Ectodermal cell (in vitro differentiated cells): ENCODE measurements around the gene TSPAN17.

ENCODE experiments used
- H3K27ac ChIP-seq: 2 replicates; pipeline ENCODE4 v1.7.0; 2013; ENCODE audit warnings: mild to moderate bottlenecking, low read depth, low read length; ENCODE audit not compliant: insufficient read depth, poor library complexity, severe bottlenecking
- H3K27me3 ChIP-seq: 2 replicates; pipeline ENCODE4 v1.7.0; 2013; ENCODE audit warnings: mild to moderate bottlenecking, low read length; ENCODE audit not compliant: insufficient read depth, control insufficient read depth, poor library complexity, severe bottlenecking
- H3K36me3 ChIP-seq: one replicate; pipeline ENCODE4 v1.7.0; 2013; ENCODE audit warnings: low read length; ENCODE audit not compliant: control insufficient read depth, insufficient read depth
- H3K4me1 ChIP-seq: one replicate; pipeline ENCODE4 v1.7.0; 2013; ENCODE audit warnings: low read length; ENCODE audit not compliant: control insufficient read depth, insufficient read depth
- H3K4me3 ChIP-seq: 2 replicates; pipeline ENCODE4 v1.7.0; 2013; ENCODE audit warnings: low read depth, low read length, control low read depth; ENCODE audit not compliant: insufficient read depth
- H3K9me3 ChIP-seq: 2 replicates; pipeline ENCODE4 v1.7.0; 2013; ENCODE audit warnings: mild to moderate bottlenecking, low read length, moderate library complexity; ENCODE audit not compliant: control insufficient read depth
- WGBS, 2 experiments: methylation state at CpG; one replicate each; pipeline ENCODE4 v1.1.7; 2013; ENCODE audit warnings: missing lambda C conversion rate in 2 of 2; 5-methylcytosine and 5-hydroxymethylcytosine counted together

Gene TSPAN17

GRCh38 chr5:176629853-176630680 is 17.2 kb upstream of the TSPAN17 start, which contains the start of the genes EIF4E1B and SNCB:
TSS of gene EIF4E1B (plus strand) at chr5:176630675. CDS start at chr5:176642788, 12,113 bp downstream.
TSS of gene SNCB (minus strand) at chr5:176630534. CDS start at chr5:176629654, 880 bp downstream.
- peaks cover 70% of the 10 kb centered on the region for H3K27me3 ChIP-seq
- 0% methylated on average over 94 of the region's 94 CpGs for WGBS, 2 experiments
- no peaks in the 10 kb centered on the region for H3K9me3 ChIP-seq
- peaks cover 28% of the 10 kb centered on the region for H3K4me1 ChIP-seq
- H3K36me3 ChIP-seq: no peaks in the 10 kb centered on the region
- no peak within 1 kb of the TSS for H3K27ac ChIP-seq
- peak within 1 kb of the TSS; percentile 44 for H3K4me3 ChIP-seq

- Histone ChIP-seq H3K36me3 (no peaks in the 10 kb centered on the region), H3K27ac (no peak overlapping the region), H3K27me3 (peaks cover 64% of the 10 kb centered on the region), H3K4me3 (peak overlapping the region; percentile 44), H3K9me3 (no peaks in the 10 kb centered on the region), H3K4me1 (peaks cover 28% of the 10 kb centered on the region)
- WGBS, 2 experiments: 11 to 12% methylated on average over 20 of the region's 20 CpGs
Measured at GRCh38 chr5:176630681-176631222, 16.5 kb upstream of the TSPAN17 start.

- WGBS, 2 experiments: 93% methylated on average over 7 of the region's 7 CpGs
- Histone ChIP-seq H3K27me3 (peaks cover 57% of the 10 kb centered on the region), H3K27ac (no peak overlapping the region), H3K9me3 (no peaks in the 10 kb centered on the region), H3K4me1 (peaks cover 22% of the 10 kb centered on the region), H3K4me3 (no peak overlapping the region), H3K36me3 (no peaks in the 10 kb centered on the region)
Measured at GRCh38 chr5:176631383-176632200, 15.7 kb upstream of the TSPAN17 start.

- Histone ChIP-seq H3K27ac (no peak overlapping the region), H3K36me3 (no peaks in the 10 kb centered on the region), H3K4me3 (no peak overlapping the region), H3K9me3 (no peaks in the 10 kb centered on the region), H3K27me3 (peaks cover 46% of the 10 kb centered on the region), H3K4me1 (peaks cover 26% of the 10 kb centered on the region)
- 88 to 94% methylated on average over 2 of the region's 2 CpGs for WGBS, 2 experiments
Measured at GRCh38 chr5:176632745-176633144, 14.5 kb upstream of the TSPAN17 start.

GRCh38 chr5:176633598-176633997 is 13.7 kb upstream of the TSPAN17 start:
- Histone ChIP-seq H3K4me3 (no peak overlapping the region), H3K9me3 (no peaks in the 10 kb centered on the region), H3K4me1 (peaks cover 28% of the 10 kb centered on the region), H3K27me3 (peaks cover 37% of the 10 kb centered on the region), H3K27ac (no peak overlapping the region), H3K36me3 (no peaks in the 10 kb centered on the region)
- WGBS, 2 experiments: 54 to 56% methylated on average over 6 of the region's 6 CpGs

- Histone ChIP-seq H3K4me3 (no peak overlapping the region), H3K9me3 (no peaks in the 10 kb centered on the region), H3K4me1 (peaks cover 11% of the 10 kb centered on the region), H3K36me3 (no peaks in the 10 kb centered on the region), H3K27me3 (peaks cover 9% of the 10 kb centered on the region), H3K27ac (no peak overlapping the region)
- 65 to 66% methylated on average over 9 of the region's 9 CpGs for WGBS, 2 experiments
Measured at GRCh38 chr5:176636426-176636825, 10.9 kb upstream of the TSPAN17 start.

- Histone ChIP-seq H3K27me3 (peaks cover 4% of the 10 kb centered on the region), H3K27ac (no peak overlapping the region), H3K36me3 (no peaks in the 10 kb centered on the region), H3K9me3 (no peaks in the 10 kb centered on the region), H3K4me1 (peaks cover 11% of the 10 kb centered on the region), H3K4me3 (no peak overlapping the region)
- 44 to 61% methylated on average over 4 of the region's 4 CpGs for WGBS, 2 experiments
Measured at GRCh38 chr5:176637556-176637955, 9.7 kb upstream of the TSPAN17 start.

- Histone ChIP-seq H3K27ac (no peak overlapping the region), H3K36me3 (no peaks in the 10 kb centered on the region), H3K4me1 (peaks cover 11% of the 10 kb centered on the region), H3K4me3 (no peak overlapping the region), H3K9me3 (no peaks in the 10 kb centered on the region), H3K27me3 (peaks cover 4% of the 10 kb centered on the region)
- WGBS, 2 experiments: 94 to 96% methylated on average over 3 of the region's 3 CpGs
Measured at GRCh38 chr5:176638437-176638836, 8.8 kb upstream of the TSPAN17 start.

GRCh38 chr5:176639208-176639607 is 8.1 kb upstream of the TSPAN17 start:
- H3K4me3 ChIP-seq: no peak overlapping the region
- no peaks in the 10 kb centered on the region for H3K27me3 ChIP-seq
- WGBS, 2 experiments: 44 to 47% methylated on average over 4 of the region's 4 CpGs
- H3K36me3 ChIP-seq: no peaks in the 10 kb centered on the region
- H3K27ac ChIP-seq: no peak overlapping the region
- H3K9me3 ChIP-seq: no peaks in the 10 kb centered on the region
- peaks cover 10% of the 10 kb centered on the region for H3K4me1 ChIP-seq

GRCh38 chr5:176639981-176640380 is 7.3 kb upstream of the TSPAN17 start:
- Histone ChIP-seq H3K27ac (no peak overlapping the region), H3K36me3 (no peaks in the 10 kb centered on the region), H3K4me3 (no peak overlapping the region), H3K9me3 (no peaks in the 10 kb centered on the region), H3K27me3 (no peaks in the 10 kb centered on the region), H3K4me1 (peaks cover 16% of the 10 kb centered on the region)
- 91 to 92% methylated on average over 4 of the region's 4 CpGs for WGBS, 2 experiments
